PC-9 (cell line): ENCODE measurements around the gene KAT8.

Experiments used
- EZH2 ChIP-seq: fragments of 200-600 bp; sonication (generic); IDR thresholded peaks from 2 replicates; pipeline ENCODE4 v1.8.0; 2017; ENCODE audit warnings: antibody characterized with exemption, low read depth
- TF ChIP-seq, protein P1 (sequence below): fragments of 200-600 bp; sonication (generic); conservative IDR thresholded peaks from 2 replicates; pipeline ENCODE4 v1.6.1; 2017; ENCODE audit warnings: mixed run types, antibody characterized with exemption, mild to moderate bottlenecking, moderate library complexity

DNA sequence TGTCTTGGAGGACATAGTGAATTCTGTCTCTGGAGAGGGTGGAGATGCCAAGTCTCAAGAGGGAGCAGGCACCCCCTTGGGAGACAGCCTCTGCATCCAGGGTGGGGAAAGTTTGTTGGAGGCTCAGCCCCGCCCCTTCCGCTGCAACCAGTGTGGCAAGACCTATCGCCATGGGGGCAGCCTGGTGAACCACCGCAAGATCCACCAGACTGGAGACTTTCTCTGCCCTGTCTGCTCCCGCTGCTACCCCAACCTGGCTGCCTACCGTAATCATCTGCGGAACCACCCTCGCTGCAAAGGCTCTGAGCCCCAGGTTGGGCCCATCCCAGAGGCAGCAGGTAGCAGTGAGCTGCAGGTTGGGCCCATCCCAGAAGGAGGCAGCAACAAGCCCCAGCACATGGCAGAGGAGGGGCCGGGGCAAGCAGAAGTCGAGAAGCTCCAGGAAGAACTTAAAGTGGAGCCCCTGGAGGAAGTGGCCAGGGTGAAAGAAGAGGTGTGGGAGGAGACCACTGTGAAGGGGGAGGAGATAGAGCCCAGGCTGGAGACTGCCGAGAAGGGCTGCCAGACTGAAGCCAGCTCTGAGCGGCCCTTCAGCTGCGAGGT, 38.0 kb upstream of the KAT8 start:
- TF ChIP-seq, protein P1, sequence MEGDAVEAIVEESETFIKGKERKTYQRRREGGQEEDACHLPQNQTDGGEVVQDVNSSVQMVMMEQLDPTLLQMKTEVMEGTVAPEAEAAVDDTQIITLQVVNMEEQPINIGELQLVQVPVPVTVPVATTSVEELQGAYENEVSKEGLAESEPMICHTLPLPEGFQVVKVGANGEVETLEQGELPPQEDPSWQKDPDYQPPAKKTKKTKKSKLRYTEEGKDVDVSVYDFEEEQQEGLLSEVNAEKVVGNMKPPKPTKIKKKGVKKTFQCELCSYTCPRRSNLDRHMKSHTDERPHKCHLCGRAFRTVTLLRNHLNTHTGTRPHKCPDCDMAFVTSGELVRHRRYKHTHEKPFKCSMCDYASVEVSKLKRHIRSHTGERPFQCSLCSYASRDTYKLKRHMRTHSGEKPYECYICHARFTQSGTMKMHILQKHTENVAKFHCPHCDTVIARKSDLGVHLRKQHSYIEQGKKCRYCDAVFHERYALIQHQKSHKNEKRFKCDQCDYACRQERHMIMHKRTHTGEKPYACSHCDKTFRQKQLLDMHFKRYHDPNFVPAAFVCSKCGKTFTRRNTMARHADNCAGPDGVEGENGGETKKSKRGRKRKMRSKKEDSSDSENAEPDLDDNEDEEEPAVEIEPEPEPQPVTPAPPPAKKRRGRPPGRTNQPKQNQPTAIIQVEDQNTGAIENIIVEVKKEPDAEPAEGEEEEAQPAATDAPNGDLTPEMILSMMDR, result no peak
- no peak for TF ChIP-seq EZH2
